GM23338 (cell line): ENCODE measurements around the gene STK38. TPM values are rescaled to one million over a fixed set of nuclear protein-coding genes. Genes with fewer than 3 reads are reported as not detected.

ENCODE experiments used
- ATAC-seq: fragments of 200-7000 bp; cut with Tn5 transposase; 3 replicates; pipeline ENCODE4 v1.9.1; 2020
- DNase-seq: peaks from one replicate; pipeline ENCODE4 v3.0.0-alpha.2; 2015; ENCODE audit warnings: low spot score
- H2AFZ ChIP-seq: fragments of 200-600 bp; sonication (generic); 2 replicates; pipeline ENCODE4 v1.8.0; 2016; ENCODE audit warnings: antibody characterized with exemption, mild to moderate bottlenecking, moderate library complexity
- H3F3A ChIP-seq: fragments of 200-600 bp; sonication (generic); replicated peaks from 2 replicates; pipeline ENCODE4 v1.8.0; 2017; ENCODE audit warnings: antibody characterized with exemption, mixed run types, low read depth
- H3K27ac ChIP-seq: fragments of 200-600 bp; sonication (generic); 2 replicates; pipeline ENCODE4 v1.6.1; 2016; ENCODE audit warnings: low read depth
- H3K27me3 ChIP-seq: fragments of 200-600 bp; sonication (generic); 2 replicates; pipeline ENCODE4 v1.8.0; 2016; ENCODE audit warnings: mild to moderate bottlenecking, mixed run types, moderate library complexity; ENCODE audit not compliant: insufficient read depth
- H3K36me3 ChIP-seq: fragments of 200-600 bp; sonication (generic); 2 replicates; pipeline ENCODE4 v1.8.0; 2016; ENCODE audit warnings: mild to moderate bottlenecking; ENCODE audit not compliant: insufficient read depth
- H3K4me1 ChIP-seq: fragments of 200-600 bp; sonication (generic); 2 replicates; pipeline ENCODE4 v1.8.0; 2016; ENCODE audit warnings: mild to moderate bottlenecking, moderate library complexity; ENCODE audit not compliant: insufficient read depth
- H3K4me2 ChIP-seq: fragments of 200-600 bp; sonication (generic); 2 replicates; pipeline ENCODE4 v1.7.1; 2017; ENCODE audit warnings: mixed run types
- H3K4me3 ChIP-seq: fragments of 200-600 bp; sonication (generic); 2 replicates; pipeline ENCODE4 v1.6.1; 2016; ENCODE audit warnings: mixed run types
- H3K79me2 ChIP-seq: fragments of 200-600 bp; sonication (generic); replicated peaks from 2 replicates; pipeline ENCODE4 v1.8.0; 2017; ENCODE audit warnings: mild to moderate bottlenecking; ENCODE audit not compliant: insufficient read depth
- H3K9me2 ChIP-seq: fragments of 200-600 bp; sonication (generic); 2 replicates; pipeline ENCODE4 v1.8.0; 2017; ENCODE audit not compliant: insufficient read depth
- H4K20me1 ChIP-seq: fragments of 200-600 bp; sonication (generic); replicated peaks from 2 replicates; pipeline ENCODE4 v1.8.0; 2017; ENCODE audit warnings: mild to moderate bottlenecking; ENCODE audit not compliant: insufficient read depth
- H3K27ac Mint-ChIP-seq: 2 replicates; pipeline ENCODE4 v1.8.0; 2020; ENCODE audit warnings: inconsistent platforms, mild to moderate bottlenecking, moderate library complexity, mixed read lengths
- H3K27me3 Mint-ChIP-seq: 3 replicates; pipeline ENCODE4 v1.8.0; 2022; ENCODE audit warnings: low read depth, mild to moderate bottlenecking, moderate library complexity, mixed read lengths, inconsistent platforms; ENCODE audit not compliant: insufficient read depth, poor library complexity
- H3K36me3 Mint-ChIP-seq: 3 replicates; pipeline ENCODE4 v1.8.0; 2021; ENCODE audit warnings: low read depth, mild to moderate bottlenecking, inconsistent platforms, moderate library complexity, mixed read lengths
- H3K4me1 Mint-ChIP-seq: 3 replicates; pipeline ENCODE4 v1.8.0; 2020; ENCODE audit warnings: mild to moderate bottlenecking, inconsistent platforms, mixed read lengths
- H3K4me3 Mint-ChIP-seq: 3 replicates; pipeline ENCODE4 v1.8.0; 2021; ENCODE audit warnings: moderate library complexity, mild to moderate bottlenecking, inconsistent platforms, mixed read lengths
- H3K9me3 Mint-ChIP-seq: 3 replicates; pipeline ENCODE4 v1.8.0; 2020; ENCODE audit warnings: moderate library complexity, mild to moderate bottlenecking, inconsistent platforms, mixed read lengths
- CREB1 ChIP-seq: fragments of 250-450 bp; sonication (Bioruptor Pico); IDR thresholded peaks from 2 replicates; pipeline ENCODE4 v1.5.0; 2020; ENCODE audit warnings: low read depth, mild to moderate bottlenecking, moderate library complexity
- CTCF ChIP-seq, 2 experiments: fragments of 200-600 bp in 1 of 2; sonication (generic) in 1 of 2; conservative IDR thresholded peaks; 2 replicates each; pipeline versions ENCODE4 v1.5.1 to v1.6.1; 2016 to 2017; ENCODE audit warnings: antibody characterized with exemption in 2 of 2, low read depth in 2 of 2, mild to moderate bottlenecking in 2 of 2, moderate library complexity in 1 of 2
- ETS1 ChIP-seq: IDR thresholded peaks from 2 replicates; pipeline ENCODE4 v1.6.1; 2016; ENCODE audit warnings: antibody characterized with exemption
- EZH2 ChIP-seq: fragments of 200-600 bp; sonication (generic); IDR thresholded peaks from one replicate; pipeline ENCODE4 v1.8.0; 2017; ENCODE audit warnings: antibody characterized with exemption, mild to moderate bottlenecking, low read depth; ENCODE audit not compliant: unreplicated experiment
- NANOG ChIP-seq: IDR thresholded peaks from 2 replicates; pipeline ENCODE4 v1.6.1; 2016; ENCODE audit warnings: antibody characterized with exemption, borderline replicate concordance
- POLR2AphosphoS5 ChIP-seq: IDR thresholded peaks from 2 replicates; pipeline ENCODE4 v1.6.1; 2016; ENCODE audit warnings: antibody characterized with exemption, low read depth
- STAT1 ChIP-seq: IDR thresholded peaks from one replicate; pipeline ENCODE4 v1.6.1; 2016; ENCODE audit warnings: antibody characterized with exemption; ENCODE audit not compliant: unreplicated experiment
- ZNF114 ChIP-seq: fragments of 250-450 bp; sonication (Bioruptor Pico); IDR thresholded peaks from 2 replicates; pipeline ENCODE4 v1.5.0; 2020; ENCODE audit warnings: mild to moderate bottlenecking, moderate library complexity
- ZNF331 ChIP-seq: fragments of 250-450 bp; sonication (Bioruptor Pico); IDR thresholded peaks from 2 replicates; pipeline ENCODE4 v1.5.0; 2020; ENCODE audit warnings: low read depth, mild to moderate bottlenecking, moderate library complexity
- polyA plus RNA-seq: library from polyadenylated mRNA; unstranded; fragments of >200 nt; fragmentation: Nextera tagmentation; extraction: Ambion mirVana; gene quantifications from 2 replicates; pipeline ENCODE4 v1.2.1, GENCODE V29; 2016
- total RNA-seq: library from RNA; depleted of rRNA; stranded (reverse); fragments of >200 nt; shearing (Covaris generic); gene quantifications from 2 replicates; pipeline ENCODE4 v1.2.3, GENCODE V29; 2014
- TF ChIP-seq, protein P1 (sequence below): IDR thresholded peaks from one replicate; pipeline ENCODE4 v1.6.1; 2018; ENCODE audit warnings: antibody characterized with exemption; ENCODE audit not compliant: unreplicated experiment

Gene STK38
- total and polyA plus RNA-seq, 2 experiments from 2014 or later = 10.8 to 17.4 TPM

GRCh38 chr6:36499918-36500317, 47.4 kb downstream of the STK38 start (continued):
- TF ChIP-seq, protein P1, sequence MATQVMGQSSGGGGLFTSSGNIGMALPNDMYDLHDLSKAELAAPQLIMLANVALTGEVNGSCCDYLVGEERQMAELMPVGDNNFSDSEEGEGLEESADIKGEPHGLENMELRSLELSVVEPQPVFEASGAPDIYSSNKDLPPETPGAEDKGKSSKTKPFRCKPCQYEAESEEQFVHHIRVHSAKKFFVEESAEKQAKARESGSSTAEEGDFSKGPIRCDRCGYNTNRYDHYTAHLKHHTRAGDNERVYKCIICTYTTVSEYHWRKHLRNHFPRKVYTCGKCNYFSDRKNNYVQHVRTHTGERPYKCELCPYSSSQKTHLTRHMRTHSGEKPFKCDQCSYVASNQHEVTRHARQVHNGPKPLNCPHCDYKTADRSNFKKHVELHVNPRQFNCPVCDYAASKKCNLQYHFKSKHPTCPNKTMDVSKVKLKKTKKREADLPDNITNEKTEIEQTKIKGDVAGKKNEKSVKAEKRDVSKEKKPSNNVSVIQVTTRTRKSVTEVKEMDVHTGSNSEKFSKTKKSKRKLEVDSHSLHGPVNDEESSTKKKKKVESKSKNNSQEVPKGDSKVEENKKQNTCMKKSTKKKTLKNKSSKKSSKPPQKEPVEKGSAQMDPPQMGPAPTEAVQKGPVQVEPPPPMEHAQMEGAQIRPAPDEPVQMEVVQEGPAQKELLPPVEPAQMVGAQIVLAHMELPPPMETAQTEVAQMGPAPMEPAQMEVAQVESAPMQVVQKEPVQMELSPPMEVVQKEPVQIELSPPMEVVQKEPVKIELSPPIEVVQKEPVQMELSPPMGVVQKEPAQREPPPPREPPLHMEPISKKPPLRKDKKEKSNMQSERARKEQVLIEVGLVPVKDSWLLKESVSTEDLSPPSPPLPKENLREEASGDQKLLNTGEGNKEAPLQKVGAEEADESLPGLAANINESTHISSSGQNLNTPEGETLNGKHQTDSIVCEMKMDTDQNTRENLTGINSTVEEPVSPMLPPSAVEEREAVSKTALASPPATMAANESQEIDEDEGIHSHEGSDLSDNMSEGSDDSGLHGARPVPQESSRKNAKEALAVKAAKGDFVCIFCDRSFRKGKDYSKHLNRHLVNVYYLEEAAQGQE = no peak

GRCh38 chr6:36495086-36495485, 52.2 kb downstream of the STK38 start:
- Mint-ChIP-seq H3K27ac (no peak overlapping the region), H3K27me3 (peaks cover 4% of the 10 kb centered on the region), H3K4me3 (no peak overlapping the region), H3K9me3 (no peaks in the 10 kb centered on the region), H3K36me3 (peaks cover 32% of the 10 kb centered on the region), H3K4me1 (peaks cover 22% of the 10 kb centered on the region)
- Histone ChIP-seq H3K79me2 (no peaks in the 10 kb centered on the region), H3K4me1 (peaks cover 23% of the 10 kb centered on the region; the same call in 1 of the 2 replicates), H3K4me2 (no peak overlapping the region), H3K27ac (no peak overlapping the region), H2AFZ (no peak overlapping the region), H4K20me1 (no peaks in the 10 kb centered on the region; the same call in 1 of the 2 replicates), H3F3A (no peaks in the 10 kb centered on the region), H3K4me3 (no peak overlapping the region), H3K36me3 (peaks cover 20% of the 10 kb centered on the region), H3K9me2 (no peaks in the 10 kb centered on the region), H3K27me3 (no peaks in the 10 kb centered on the region)
- ATAC-seq = no peak
- no peak for DNase-seq
- TF ChIP-seq EZH2 (no peak), ZNF114 (CRISPR knock-in tag) (no peak), CREB1 (no peak), CTCF (conservative IDR thresholded peaks at IDR 0.05; ENCODE audit: low read depth in 2 of 2) (no peak), NANOG (no peak), ETS1 (no peak), ZNF331 (CRISPR knock-in tag) (no peak), STAT1 (no peak), POLR2AphosphoS5 (no peak)
- TF ChIP-seq, protein P1 = no peak
